Ovary (tissue), 9 donors: Measurements from ENCODE around the gene SMPD1. TPM values are rescaled to one million over a fixed set of nuclear protein-coding genes. Genes with fewer than 3 reads are reported as not detected.

Experiments used
- DNase-seq, 5 donors: peaks; one replicate each; pipeline ENCODE4 v3.0.0-alpha.2; 2019 to 2020
- H3K27ac ChIP-seq, 2 donors: fragments of 200-600 bp; one replicate each; pipeline versions ENCODE4 v1.5.1 to v1.8.0; 2019 to 2022
- H3K27me3 ChIP-seq: fragments of 200-600 bp; one replicate; pipeline ENCODE4 v1.8.0; 2022
- H3K36me3 ChIP-seq: fragments of 200-600 bp; sonication (generic); one replicate; pipeline ENCODE4 v1.5.1; 2019
- H3K4me1 ChIP-seq: one replicate; pipeline ENCODE4 v1.8.1; 2013; ENCODE audit warnings: mild to moderate bottlenecking, moderate library complexity; ENCODE audit not compliant: insufficient read depth
- H3K4me3 ChIP-seq: fragments of 200-600 bp; sonication (generic); one replicate; pipeline ENCODE4 v1.5.1; 2017
- H3K9me3 ChIP-seq, 2 donors: fragments of 200-600 bp in 1 of 2; sonication (generic) in 1 of 2; one replicate each; pipeline versions ENCODE4 v1.5.1 to v1.8.1; 2013 to 2019; ENCODE audit warnings: mild to moderate bottlenecking in 1 of 2, moderate library complexity in 1 of 2
- CTCF ChIP-seq, 3 donors: fragments of 450-650 bp in 2 of 3; fragments of 200-600 bp in 1 of 3; IDR thresholded peaks; one replicate each; pipeline versions ENCODE4 v1.5.1 to v1.8.0; 2016 to 2022; ENCODE audit warnings: antibody characterized with exemption in 3 of 3, mild to moderate bottlenecking in 1 of 3
- EP300 ChIP-seq: sonication (generic); formaldehyde crosslinking; IDR thresholded peaks from one replicate; pipeline ENCODE4 v1.6.1; 2017; ENCODE audit warnings: antibody characterized with exemption
- POLR2A ChIP-seq: fragments of 450-650 bp; IDR thresholded peaks from one replicate; pipeline ENCODE4 v1.6.1; 2017; ENCODE audit warnings: antibody characterized with exemption, mild to moderate bottlenecking, moderate library complexity
- WGBS, 3 donors: extraction: QIAGEN DNeasy Blood & Tissue Kit in 1 of 3; methylation state at CpG; one replicate each; pipeline versions ENCODE4 v1.1.5 to v1.1.7; 2013 to 2017; 5-methylcytosine and 5-hydroxymethylcytosine counted together
- intact Hi-C, 4 donors: fragments of 100-400 bp; cut with DNase I; formaldehyde crosslinking; loops; one replicate each; pipeline versions ENCODE4 v1.11.0 to v1.15.1; 2022 to 2023
- polyA plus RNA-seq, 2 donors: library from polyadenylated mRNA; stranded (reverse); fragments of 200-250 nt in 1 of 2; fragments of 350-450 nt in 1 of 2; fragmentation: Illumina TruSeq in 1 of 2; extraction: RNeasy Lipid Tissue Mini Kit (QIAGEN cat#74804) in 1 of 2; gene quantifications; one replicate each; pipeline ENCODE4 v1.2.3, GENCODE V29; 2013 to 2014
- total RNA-seq, 7 donors: library from RNA; depleted of rRNA in 2 of 7; stranded (reverse); fragments of >200 nt in 2 of 7; fragmentation: NEBNext Ultra II Directional in 3 of 7; extraction: Animal tissue kit (Norgen Biotek cat#: 25700) in 3 of 7; gene quantifications; one replicate each; pipeline versions ENCODE4 v1.1.0 to v1.2.4, GENCODE V29; 2016 to 2023
- donor health status: DM: no; HTN: no; CAD: no; lungs with moderate emphysema.
- donor health status: DM: no; HTN: no; CAD: no.
- donor health status: Bipolar disorder and iron deficiency.
- donor health status: DM: yes; HTN: yes; CAD: no.
- donor health status: DM: no; HTN: no; CAD: no.
- donor health status: DM: yes; HTN: yes; CAD: no.

The SMPD1 gene
- total and polyA plus RNA-seq, 9 donors = 12.9 to 50.5 (median 30.7) TPM

GRCh38 chr11:6414874-6415328 lies 24.6 kb downstream of the SMPD1 start:
- Histone ChIP-seq H3K9me3 (no peaks in the 10 kb centered on the region), H3K4me1 (peaks cover 4% of the 10 kb centered on the region), H3K4me3 (no peak overlapping the region), H3K27ac (no peak overlapping the region), H3K36me3 (no peaks in the 10 kb centered on the region), H3K27me3 (no peaks in the 10 kb centered on the region)
- no peak for DNase-seq
- intact Hi-C loops = no loop called here
- TF ChIP-seq POLR2A (no peak), EP300 (no peak), CTCF (IDR thresholded peaks at IDR 0.05) (no peak)
- 81 to 90% (median 82%) methylated on average over 3 of the region's 3 CpGs for WGBS, 3 donors

- Histone ChIP-seq H3K4me3 (no peak overlapping the region), H3K4me1 (peaks cover 4% of the 10 kb centered on the region), H3K27me3 (no peaks in the 10 kb centered on the region), H3K27ac (no peak overlapping the region), H3K9me3 (no peaks in the 10 kb centered on the region), H3K36me3 (no peaks in the 10 kb centered on the region)
- intact Hi-C loops = no loop called here
- DNase-seq = no peak
- no peak for TF ChIP-seq POLR2A
- no peak for TF ChIP-seq EP300
- TF ChIP-seq CTCF (IDR thresholded peaks at IDR 0.05) = no peak
- 43 to 51% (median 50%) methylated on average over 6 of the region's 6 CpGs for WGBS, 3 donors
These were observed 25.5 kb downstream of the SMPD1 start for GRCh38 chr11:6415797-6416196.

- H3K4me1 ChIP-seq = peaks cover 4% of the 10 kb centered on the region
- H3K27me3 ChIP-seq = no peaks in the 10 kb centered on the region
- no peak for DNase-seq
- H3K36me3 ChIP-seq = no peaks in the 10 kb centered on the region
- WGBS, 3 donors = 12 to 18% (median 17%) methylated on average over 7 of the region's 7 CpGs
- intact Hi-C loops = no loop called here
- H3K9me3 ChIP-seq = no peaks in the 10 kb centered on the region
- H3K27ac ChIP-seq = peak overlapping the region; percentile 95 to 97
- TF ChIP-seq POLR2A = no peak
- no peak for TF ChIP-seq CTCF (IDR thresholded peaks at IDR 0.05)
- TF ChIP-seq EP300 = no peak
- H3K4me3 ChIP-seq = peak overlapping the region; percentile 88
These were observed 27.8 kb downstream of the SMPD1 start for GRCh38 chr11:6417907-6418556.

GRCh38 chr11:6418557-6419008 lies 28.3 kb downstream of the SMPD1 start:
- TF ChIP-seq CTCF (IDR thresholded peaks at IDR 0.05) (no peak), POLR2A (no peak), EP300 (no peak)
- peak in 1 of 5 donors; percentile 60 for DNase-seq
- peak overlapping the region; percentile 95 to 97 for H3K27ac ChIP-seq
- peaks cover 4% of the 10 kb centered on the region for H3K4me1 ChIP-seq
- H3K27me3 ChIP-seq = no peaks in the 10 kb centered on the region
- intact Hi-C loops = no loop called here
- no peaks in the 10 kb centered on the region for H3K9me3 ChIP-seq
- no peaks in the 10 kb centered on the region for H3K36me3 ChIP-seq
- peak overlapping the region; percentile 88 for H3K4me3 ChIP-seq
- WGBS, 3 donors = 0 to 1% (median 1%) methylated on average over 36 to 38 of the region's 38 CpGs
